IMR-90 (cell line): ENCODE data around the gene CCDC142.

Source experiments
- MAZ ChIP-seq: IDR thresholded peaks from 2 replicates; pipeline ENCODE4 v1.6.1; 2012; ENCODE audit warnings: low read depth, mild to moderate bottlenecking, low read length, improper control_type of control experiment, moderate library complexity, borderline replicate concordance
- POLR2A ChIP-seq: IDR thresholded peaks from 2 replicates; pipeline ENCODE4 v1.6.1; 2012; ENCODE audit warnings: mild to moderate bottlenecking, low read depth, low read length
- RAD21 ChIP-seq: IDR thresholded peaks from 2 replicates; pipeline ENCODE4 v1.6.1; 2012; ENCODE audit warnings: low read length, improper control_type of control experiment
- TF ChIP-seq, protein P1 (sequence below): conservative IDR thresholded peaks from 2 replicates; pipeline ENCODE4 v1.5.1; 2012; ENCODE audit warnings: mild to moderate bottlenecking, low read depth, low read length, improper control_type of control experiment

DNA sequence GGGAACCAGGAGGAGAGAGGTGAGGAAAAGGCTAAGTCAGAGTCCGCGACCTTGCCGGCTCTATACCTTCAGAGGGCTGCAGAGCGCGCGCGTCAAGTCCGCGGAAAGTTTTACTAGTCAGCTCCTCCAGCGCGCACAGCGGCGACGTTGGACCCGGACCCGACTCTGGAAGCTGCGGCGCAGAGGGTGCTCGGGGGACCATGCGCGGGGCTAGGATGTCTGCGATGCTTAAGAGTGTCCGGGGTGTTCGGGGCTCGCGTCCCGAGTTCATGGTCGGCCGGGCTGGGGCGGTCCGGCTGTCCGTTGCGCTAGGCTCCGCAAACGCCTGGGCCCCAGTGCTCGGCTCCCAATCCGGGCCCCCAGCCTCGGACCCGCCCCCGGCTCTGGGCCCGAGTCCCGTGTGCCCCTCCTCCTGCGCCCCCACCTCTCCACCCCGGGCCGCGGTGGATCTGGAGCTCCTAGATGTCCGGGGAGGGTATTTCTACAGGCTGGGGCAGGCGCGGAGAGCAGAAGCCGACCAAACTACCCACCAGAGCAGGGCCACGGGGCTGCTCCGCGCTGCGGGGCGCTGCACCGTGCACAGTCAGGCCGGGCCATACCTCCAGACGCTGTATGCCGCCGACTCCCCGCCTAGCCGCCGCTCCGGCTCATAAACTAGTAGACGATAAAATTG is 16.6 kb upstream of the CCDC142 start, which contains the start of gene LBX2:
- TF ChIP-seq POLR2A (no peak), RAD21 (no peak), MAZ (no peak)
- TF ChIP-seq, protein P1, sequence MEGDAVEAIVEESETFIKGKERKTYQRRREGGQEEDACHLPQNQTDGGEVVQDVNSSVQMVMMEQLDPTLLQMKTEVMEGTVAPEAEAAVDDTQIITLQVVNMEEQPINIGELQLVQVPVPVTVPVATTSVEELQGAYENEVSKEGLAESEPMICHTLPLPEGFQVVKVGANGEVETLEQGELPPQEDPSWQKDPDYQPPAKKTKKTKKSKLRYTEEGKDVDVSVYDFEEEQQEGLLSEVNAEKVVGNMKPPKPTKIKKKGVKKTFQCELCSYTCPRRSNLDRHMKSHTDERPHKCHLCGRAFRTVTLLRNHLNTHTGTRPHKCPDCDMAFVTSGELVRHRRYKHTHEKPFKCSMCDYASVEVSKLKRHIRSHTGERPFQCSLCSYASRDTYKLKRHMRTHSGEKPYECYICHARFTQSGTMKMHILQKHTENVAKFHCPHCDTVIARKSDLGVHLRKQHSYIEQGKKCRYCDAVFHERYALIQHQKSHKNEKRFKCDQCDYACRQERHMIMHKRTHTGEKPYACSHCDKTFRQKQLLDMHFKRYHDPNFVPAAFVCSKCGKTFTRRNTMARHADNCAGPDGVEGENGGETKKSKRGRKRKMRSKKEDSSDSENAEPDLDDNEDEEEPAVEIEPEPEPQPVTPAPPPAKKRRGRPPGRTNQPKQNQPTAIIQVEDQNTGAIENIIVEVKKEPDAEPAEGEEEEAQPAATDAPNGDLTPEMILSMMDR, result no peak
